Urothelium cell line (cell line): ENCODE results near the gene HDAC4.

Experiments used
- DNase-seq: peaks from one replicate; pipeline ENCODE4 v3.0.0; 2011; ENCODE audit warnings: low spot score, mixed read lengths
- FAIRE-seq: peaks from 2 replicates; lab custom pipeline; 2011; peaks lifted over from hg19 to GRCh38; lab: Jason Lieb, UNC

Gene HDAC4

DNA sequence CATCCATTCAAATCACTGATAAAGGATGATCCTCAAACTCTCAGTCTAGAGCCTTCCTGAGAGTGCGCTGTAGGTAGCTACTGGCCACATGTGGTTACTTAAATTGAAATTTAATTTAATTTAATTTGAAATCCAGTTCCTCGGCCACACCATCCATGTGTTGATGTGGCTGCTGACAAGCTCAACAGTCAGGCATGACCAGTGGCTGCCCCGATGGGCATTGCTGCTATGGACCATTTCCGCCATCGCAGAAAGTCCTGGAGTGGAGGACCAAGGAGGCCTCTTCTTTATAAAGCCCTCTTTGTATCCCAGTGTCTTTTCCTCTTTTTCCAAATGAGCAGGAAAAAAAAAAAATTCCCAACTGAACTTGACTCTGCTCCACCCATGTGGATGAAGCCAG, 100.6 kb downstream of the HDAC4 start:
- FAIRE-seq (no peak), DNase-seq (no peak)

DNA sequence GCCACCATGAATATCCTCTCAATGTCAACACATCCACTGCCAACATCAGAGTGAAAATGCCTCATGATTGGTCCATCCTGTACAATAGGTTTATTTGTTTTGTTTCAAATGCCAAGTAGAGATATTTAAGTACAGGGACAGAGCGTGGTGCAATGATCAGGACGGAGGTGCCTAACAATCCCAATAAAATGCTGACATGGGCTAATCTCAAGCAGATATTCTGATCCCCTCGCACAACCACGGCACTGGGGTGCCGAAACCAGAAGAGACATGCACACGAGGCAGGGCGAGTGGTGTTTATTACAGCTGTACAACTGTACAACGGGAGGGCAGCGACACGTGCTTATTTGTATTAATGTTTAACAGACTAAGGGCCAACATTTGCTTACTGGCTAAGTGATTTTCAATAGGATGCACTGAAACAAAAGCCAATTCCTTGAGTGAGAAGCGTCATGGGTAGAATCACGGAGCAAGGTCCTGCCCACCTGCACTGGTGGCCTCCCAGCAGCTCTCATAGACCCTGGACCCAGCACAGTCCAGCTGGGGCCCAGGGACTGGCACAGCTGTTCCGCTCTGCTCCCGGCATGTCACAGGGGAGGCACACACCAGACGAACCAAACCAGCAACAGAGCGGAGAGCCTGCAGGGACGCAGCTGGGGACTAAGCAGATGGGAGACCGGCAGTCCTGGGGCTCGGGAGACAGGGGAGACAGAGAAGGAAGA, 101.4 kb downstream of the HDAC4 start:
- FAIRE-seq (no peak), DNase-seq (no peak)

DNA sequence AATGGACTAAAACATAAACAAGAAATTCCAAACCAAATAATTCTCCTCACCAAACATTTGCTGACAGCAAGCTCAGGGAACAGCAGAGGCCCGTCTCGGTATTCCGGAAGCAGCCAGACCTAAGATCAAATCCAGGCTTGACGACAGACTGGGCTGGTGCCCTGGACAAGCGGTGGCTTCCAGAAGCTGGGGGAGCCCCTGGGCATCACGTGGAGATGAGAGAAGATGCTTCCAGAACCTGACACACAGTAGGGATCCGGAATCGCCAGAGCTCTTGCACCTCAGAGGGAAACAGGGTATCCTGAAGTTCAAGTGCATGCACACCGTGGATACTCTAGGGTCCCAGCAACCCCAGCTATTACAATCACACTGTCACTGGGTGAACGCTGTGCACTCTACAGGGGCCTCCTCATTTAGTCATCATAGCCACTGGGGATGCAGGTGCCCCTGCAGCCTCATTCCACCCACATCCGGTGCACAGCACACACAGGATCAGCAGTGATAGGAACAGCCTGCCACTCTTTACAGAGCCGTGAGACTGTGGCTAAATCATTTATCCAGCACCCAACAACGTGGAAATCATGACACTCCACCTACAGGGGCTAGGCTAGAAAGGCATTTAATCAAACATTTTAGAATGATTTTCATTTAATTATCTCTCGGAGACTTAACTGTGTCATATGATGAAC, 102.6 kb downstream of the HDAC4 start:
- DNase-seq (no peak), FAIRE-seq (no peak)

DNA sequence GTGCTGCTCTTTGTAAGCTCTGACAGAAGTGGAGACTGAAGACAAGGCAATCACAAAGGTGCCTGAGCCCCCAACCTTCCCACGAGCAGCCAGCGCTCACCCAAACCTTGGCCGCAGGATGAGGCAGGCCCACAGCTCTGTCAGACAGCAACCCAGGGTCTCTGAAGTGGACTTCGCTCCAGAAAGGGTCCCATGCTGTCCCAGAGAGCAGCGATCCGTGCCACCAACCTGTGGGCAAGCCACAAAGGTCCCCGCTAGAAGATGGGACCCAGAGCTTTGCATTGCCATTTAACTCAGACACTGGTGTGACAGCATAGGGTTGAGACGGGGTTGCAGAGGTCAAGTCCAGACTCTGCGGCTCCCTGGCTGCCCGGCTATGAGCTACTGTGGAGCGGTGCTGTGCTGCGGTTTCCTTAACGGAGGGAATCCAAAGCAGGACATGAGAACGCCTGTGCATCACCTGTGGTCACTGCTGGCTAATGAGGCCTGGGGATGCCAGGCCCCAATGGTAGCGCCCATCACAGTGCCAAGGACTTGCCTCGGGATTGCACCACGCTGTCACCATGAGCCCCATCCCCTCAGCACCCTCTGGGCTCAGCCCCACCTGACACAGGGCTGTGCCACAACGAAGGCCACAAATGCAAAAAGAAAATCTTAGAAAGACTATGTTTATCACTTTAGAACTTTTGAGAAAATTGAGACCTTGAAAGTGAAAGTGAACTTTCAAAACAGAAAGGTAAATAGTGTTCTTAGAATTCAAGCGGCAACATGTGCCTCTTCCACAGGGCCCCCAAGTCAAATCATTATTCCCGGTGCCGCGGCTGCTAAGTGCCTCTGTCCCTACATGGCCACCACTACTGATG, 103.4 kb downstream of the HDAC4 start:
- FAIRE-seq (no peak), DNase-seq (no peak)

DNA sequence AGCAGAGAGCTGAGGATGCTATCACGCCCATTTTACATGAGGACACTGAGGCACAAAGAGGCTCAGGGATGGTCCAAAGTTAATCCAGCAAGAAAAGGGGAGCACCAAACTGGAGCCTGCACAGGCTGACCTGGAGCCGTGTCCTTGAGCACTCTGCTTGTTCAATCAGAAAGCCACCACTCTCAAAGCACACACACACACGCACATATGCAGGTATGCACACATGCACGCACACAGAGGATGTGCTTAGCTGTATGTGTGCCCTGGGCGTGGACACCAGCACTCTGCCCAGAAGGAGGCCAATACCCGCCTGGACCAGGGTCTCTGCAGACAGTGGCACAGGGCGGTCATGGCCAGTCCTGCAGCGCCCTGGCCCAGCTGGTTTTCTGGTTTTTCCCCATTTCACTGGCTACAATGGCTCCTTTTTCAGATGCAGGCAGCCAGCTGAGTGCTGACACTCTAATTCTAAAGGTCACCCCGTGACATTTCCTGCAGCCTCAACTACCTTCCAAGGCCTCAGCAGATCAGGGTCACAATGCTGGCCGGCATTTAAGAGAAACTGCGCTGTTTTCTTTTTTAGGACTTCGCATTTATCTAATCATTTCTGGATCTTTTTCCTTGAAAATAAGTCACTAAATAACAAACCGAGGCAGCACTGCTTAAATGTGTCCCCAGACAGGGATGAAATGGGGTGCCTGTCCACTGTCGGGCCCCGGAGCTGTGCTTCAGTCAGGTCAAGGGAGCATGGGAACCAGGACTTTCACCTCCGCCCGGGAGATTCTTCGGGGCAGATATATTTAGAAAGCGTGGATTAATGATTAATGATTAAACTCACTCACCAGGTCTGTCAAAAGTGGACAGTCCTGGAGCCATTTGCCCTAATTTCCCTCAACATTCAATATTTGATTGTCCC, 104.5 kb downstream of the HDAC4 start:
- FAIRE-seq, result no peak

DNA sequence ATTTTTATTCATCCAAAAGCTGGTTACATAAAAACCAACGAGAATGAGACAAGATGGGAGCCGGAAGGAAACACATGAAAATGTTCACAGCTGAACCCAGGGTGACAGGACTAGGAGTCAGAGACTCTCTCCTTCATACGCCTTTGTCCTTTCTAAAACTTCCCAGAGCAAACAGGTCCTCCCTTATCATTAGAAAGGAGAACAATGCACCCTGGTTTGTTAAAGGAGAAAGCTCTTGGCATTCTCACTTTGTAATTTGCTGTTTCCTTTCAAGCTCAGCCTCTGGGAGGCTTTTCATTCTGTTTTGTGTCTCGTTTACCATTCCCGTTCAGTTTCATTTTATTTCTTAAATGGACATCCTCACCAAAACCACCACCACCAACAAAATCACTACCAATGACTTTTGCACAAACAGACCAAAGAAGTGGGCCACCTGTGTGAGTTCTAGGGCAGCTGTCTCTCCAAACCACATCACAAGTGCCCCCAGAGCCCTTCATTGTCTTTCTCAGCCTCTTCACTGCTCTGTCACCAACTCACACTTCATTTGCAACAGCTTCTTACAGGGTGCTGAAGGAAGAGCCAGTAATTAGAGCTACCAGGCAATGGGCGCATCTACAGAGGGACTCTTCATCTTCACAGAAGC, 105.3 kb downstream of the HDAC4 start:
- no peak for FAIRE-seq

More for the DNA sequence above, 104.5 kb downstream of the HDAC4 start:
- no peak for DNase-seq

DNA sequence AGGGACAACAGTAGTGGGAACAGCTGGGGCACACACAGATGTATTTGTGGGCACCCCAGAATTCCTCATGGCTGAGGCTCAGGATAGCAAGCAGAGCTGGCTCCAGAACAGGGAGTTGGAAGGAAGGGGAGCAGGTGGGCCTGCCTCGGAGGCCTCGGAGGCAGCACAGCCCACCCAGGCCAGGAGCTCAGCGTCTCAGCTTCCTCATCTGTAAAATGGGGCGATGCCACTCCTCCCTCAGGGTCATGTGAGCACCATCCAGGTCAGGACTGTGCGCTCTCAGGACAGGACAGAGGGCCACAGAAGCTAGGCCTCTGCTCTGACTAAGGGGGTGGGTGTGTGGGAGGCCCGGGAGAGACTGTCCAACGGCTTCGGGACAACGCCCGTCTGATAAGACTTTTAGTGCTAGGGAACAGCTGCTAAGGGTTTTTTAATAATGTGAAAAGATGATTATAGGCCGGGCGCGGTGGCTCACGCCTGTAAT, 106.2 kb downstream of the HDAC4 start:
- DNase-seq (no peak), FAIRE-seq (no peak)

More for the DNA sequence above, 105.3 kb downstream of the HDAC4 start:
- no peak for DNase-seq

DNA sequence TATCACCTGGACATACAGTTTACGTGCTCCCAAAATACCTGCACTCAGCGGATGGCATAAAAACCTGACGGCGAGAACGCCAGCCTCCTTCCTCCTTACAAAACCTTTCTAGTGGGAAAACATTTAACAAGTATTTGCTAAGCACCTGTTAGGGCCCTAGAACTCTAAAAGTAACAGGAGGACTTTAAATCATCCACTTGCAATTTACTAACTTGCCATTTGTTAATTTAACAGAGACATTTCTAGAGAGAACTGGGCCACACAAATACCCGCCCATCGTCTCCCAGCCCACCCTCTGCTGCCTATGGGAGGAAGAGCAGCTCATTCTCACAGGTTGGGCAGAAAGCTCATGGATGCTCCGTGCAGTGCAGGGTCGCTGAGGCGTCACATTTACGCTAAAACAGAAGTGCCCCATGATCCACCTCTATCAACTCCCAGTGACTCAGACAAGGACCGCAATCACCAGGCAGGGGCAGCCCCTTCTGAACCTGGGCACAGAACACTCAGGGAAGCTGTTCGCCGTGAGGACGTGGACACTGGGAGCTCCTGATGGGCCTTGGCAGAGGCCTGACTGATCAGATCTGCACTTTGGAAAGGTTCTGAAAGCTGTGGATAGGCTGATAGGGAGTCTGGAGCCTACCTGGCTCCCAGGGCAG, 106.9 kb downstream of the HDAC4 start:
- no peak for FAIRE-seq
- DNase-seq, result no peak

DNA sequence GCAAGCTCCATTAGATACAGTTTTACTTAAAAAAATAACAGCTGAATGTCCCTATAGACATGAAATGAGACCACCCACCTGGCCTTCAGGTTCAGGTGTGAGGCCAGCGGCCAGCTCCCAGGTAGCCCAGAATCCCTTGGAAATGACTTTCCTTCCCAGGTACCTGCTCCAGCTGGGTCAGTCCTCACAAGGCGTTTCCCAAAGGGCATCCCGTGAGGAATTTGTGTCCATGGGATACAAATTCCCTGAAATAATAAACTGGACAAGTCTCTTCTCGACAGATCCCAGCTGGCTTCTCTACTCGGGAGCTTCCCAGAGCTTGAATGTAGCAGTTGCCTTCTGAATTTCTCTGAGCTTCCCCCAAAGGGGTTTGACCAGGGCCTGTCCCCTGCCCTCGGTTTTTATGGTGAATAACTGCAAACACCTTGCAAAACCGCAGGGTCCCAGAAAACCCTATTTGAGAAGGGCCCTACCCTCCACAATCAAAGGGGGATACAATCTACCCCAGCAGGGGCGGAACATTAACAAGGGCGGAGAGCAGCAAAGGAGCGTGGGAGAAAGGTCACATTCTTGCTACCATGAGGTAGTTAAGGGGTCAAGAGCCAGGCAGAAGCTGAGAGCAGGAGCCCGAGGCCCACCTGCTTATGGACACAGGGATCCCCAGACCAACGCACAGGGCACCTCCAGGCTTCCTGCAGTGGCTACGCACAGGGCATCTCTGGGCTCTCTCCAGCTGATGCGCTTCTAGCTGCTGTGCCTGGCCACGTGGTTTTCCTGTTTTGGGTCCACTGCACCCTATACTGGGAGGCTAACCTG, 107.7 kb downstream of the HDAC4 start:
- FAIRE-seq, result no peak
- DNase-seq, result no peak

DNA sequence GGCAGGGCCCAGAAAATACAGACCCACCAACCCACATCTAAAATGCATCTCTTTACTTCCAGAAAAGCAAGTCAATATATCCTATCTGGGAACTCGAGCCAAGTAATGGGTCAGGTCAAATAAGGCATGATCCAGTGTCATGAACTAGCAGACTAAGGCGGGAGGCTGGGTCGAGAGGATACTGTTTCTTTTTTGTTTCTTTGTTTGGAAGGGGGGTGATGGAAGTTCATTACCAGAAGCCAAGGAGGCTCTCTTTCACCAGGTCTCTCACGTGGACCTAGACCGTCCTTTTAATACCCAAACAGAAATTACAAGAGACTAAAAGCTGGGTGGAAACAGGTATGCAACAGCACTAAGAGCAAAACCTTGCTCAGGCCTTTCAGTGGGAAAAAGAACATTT, 108.3 kb downstream of the HDAC4 start:
- DNase-seq, result no peak
- no peak for FAIRE-seq

DNA sequence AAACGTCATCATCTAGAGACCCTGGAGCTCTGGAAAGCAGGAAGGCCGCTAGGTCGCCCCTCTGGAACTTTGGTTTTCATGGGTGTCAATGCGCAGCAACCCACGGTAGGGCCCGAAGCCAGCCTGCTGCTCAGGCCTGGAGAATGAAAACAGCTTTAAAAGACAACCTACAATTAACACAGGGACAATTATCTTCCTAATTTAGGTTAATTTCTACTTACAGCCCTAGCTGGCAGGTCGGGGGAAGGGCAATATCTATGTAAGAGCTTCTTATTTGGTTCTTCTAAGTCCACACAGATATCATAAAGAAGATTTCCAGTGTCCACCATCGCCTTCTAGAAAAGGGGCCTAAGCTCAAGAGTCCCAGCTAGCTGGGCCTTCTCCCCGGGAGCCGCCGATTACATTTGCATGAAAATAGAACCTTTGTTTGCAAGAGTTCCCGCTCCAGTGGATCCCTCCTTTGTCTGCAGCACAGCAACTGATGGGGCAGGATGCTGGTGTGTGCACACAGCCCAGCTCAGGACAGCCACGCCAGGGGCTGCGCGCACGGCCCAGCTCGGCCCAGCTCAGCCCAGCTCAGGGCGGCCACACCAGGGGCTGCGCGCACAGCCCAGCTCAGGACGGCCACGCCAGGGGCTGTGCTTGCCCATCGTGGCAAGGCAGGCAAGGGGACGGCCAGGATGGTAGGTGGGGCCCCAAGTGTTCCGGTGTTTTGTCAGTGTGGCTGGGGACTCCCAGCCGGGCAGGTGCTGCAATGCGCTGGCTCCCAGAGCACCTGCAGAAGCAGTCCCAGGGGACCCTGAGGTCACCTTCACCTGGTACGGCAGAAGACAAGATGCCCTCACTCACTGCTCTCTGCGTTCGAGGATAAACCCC, 109.1 kb downstream of the HDAC4 start:
- DNase-seq, result no peak

DNA sequence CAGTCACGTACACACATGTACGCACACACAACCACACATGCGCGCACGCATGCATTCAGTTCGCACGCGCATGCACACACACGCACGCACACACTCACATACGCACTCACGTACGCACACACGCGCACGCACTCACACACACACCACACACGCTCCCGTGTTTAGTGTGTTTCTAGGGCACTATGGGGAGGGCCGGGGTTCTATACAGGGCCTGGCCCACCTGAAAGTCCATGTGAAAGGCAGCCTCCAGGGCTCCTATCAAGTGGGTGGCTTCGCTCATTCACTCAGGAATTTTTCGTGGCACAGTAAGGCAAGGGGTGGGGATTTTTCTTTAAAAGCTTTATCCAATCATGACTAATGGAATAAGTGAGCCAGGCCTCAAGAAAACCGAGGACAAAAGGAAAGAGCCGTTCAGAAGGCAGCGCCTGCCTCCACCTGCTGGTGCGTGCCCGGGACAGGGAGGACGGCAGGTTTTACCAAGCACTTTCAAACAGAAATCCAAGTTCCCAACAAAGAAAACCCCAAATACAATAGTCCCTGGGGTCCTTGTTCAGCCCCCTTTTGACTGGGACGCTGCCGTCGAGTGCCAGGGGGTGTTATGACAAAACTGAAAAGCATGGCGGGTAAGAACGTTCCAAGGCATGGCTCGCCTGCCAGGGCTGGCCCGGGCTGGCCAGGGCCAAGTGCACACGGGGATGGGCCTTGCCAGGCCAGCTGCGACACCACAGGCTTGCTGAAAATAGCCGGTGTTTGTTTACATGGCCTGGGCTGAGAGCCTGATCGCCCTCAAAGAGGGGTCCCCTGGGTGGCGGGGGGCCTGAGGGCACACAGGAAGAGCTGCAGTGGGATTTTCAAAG, 110.0 kb downstream of the HDAC4 start:
- no peak for DNase-seq
- FAIRE-seq, result peak; percentile 83

More for the DNA sequence above, 109.1 kb downstream of the HDAC4 start:
- no peak for FAIRE-seq

DNA sequence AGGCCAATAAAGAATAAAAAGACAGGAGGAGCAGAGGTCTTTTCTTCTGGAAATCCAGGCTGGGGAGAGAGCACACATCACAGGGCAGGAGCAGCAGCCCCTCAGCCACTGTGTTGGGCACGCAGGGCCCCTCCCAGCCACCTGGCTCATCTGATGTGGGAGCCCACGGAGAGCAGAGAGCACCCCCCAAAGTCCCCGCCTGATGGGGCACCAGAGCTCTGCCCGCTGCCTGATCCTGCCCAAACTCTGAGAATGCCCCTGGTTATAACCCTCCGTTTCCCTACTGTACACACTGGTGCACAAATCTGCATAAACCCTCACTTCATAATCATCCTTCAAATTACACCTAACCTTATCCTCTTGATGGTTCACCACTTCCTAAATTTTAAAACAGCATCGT, 111.3 kb downstream of the HDAC4 start:
- no peak for FAIRE-seq
- no peak for DNase-seq

DNA sequence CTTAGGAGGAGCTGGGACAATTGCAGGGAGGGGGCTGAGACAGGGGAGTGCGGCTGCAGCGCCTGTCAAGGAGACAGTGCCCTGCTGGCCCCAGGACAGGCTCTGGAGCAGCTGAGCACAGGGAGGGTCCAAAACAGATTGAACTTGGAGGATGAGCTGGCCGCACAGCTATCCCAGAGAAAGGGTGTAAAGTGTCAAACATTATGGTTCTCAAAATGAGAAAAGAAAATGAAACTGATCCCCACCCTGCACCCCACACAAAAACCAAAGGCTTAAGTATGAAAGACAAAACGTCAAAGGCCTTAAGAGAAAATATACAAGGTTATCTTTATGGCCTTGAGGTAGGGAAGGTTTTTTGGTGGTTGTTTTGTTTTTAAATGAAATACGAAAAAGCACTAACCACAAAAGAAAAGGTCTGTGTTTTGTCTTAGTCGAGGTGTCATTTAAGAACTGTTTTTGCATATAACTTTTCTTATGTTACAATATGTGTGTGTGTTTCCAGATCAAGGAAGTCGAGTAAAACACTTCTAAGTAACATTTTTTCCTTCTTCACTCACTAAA, 111.8 kb downstream of the HDAC4 start:
- FAIRE-seq (no peak), DNase-seq (no peak)

DNA sequence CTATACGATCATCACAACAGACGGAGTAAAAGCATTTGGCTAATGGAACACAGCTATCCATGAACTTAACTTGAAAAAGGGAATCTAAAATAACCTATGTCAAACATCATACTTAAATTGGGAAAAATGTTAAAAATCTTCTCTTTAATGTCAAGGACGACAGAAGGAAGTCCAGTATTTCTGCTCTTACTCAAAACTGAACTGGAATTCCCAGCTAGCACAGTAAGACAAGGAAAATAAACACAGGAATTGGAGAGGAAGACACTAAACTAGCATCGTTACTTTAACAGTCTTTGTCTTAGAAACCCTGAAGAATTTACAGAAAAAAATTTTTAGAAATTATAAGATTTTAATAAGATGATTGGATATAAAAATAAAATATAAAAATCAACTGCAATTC, 112.6 kb downstream of the HDAC4 start:
- no peak for FAIRE-seq
- no peak for DNase-seq

DNA sequence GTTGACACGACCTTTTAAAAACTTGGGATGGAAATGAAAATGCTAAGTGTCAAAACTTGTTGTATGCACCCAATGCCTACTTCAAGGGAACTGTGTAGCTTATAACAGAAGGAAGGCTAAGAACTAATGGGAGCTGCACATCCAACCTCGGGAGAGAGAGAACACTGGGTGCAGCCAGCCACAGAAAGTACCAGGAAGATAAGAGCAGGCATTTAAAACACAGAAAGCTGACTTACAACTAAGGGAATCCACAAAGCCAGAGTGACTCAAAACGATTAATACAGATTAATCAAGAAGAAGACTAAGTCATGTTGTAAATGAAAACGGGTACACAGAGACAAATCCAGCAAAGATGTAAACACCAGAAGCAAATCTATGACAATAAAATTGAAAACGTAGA, 113.4 kb downstream of the HDAC4 start:
- DNase-seq, result no peak
- FAIRE-seq, result no peak
